Mesenchymal stem cell (in vitro differentiated cells and primary cell): ENCODE results near the gene TIMM9.
"Not testable (repeated sequence)": the region's sequence is repeated elsewhere in the genome, so short reads cannot be mapped to it uniquely, and the experiment has no call there.

Source experiments
- DNase-seq: peaks from one replicate; pipeline ENCODE4 v3.0.0-alpha.2; 2013
- H2AFZ ChIP-seq: one replicate; pipeline ENCODE4 v1.6.1; 2013; ENCODE audit warnings: low read depth, mild to moderate bottlenecking, control low read depth, inconsistent platforms, low read length, moderate library complexity
- H2AK5ac ChIP-seq: 2 replicates; pipeline ENCODE4 v1.6.1; 2013; ENCODE audit warnings: low read length, moderate library complexity, mild to moderate bottlenecking, inconsistent platforms; ENCODE audit not compliant: severe bottlenecking
- H2BK120ac ChIP-seq: one replicate; pipeline ENCODE4 v1.6.1; 2013; ENCODE audit warnings: low read depth, mild to moderate bottlenecking, inconsistent platforms, low read length, moderate library complexity
- H2BK12ac ChIP-seq, 2 experiments: one replicate each; pipeline ENCODE4 v1.6.1; 2013; ENCODE audit warnings: inconsistent platforms in 2 of 2, low read length in 2 of 2, mild to moderate bottlenecking in 2 of 2, moderate library complexity in 2 of 2, control low read depth in 1 of 2
- H2BK15ac ChIP-seq: one replicate; pipeline ENCODE4 v1.6.1; 2013; ENCODE audit warnings: mild to moderate bottlenecking, low read depth, inconsistent platforms; ENCODE audit not compliant: poor library complexity, severe bottlenecking
- H2BK5ac ChIP-seq: 2 replicates; pipeline ENCODE4 v1.6.1; 2013; ENCODE audit warnings: low read depth, mild to moderate bottlenecking, low read length, control low read depth, inconsistent platforms; ENCODE audit not compliant: poor library complexity, severe bottlenecking
- H3K14ac ChIP-seq, 2 experiments: one replicate each; pipeline ENCODE4 v1.6.1; 2013; ENCODE audit warnings: inconsistent platforms in 2 of 2, low read length in 2 of 2, control low read depth in 1 of 2, mild to moderate bottlenecking in 1 of 2, moderate library complexity in 1 of 2
- H3K18ac ChIP-seq, 2 experiments: one replicate each; pipeline ENCODE4 v1.6.1; 2013; ENCODE audit warnings: inconsistent platforms in 2 of 2, low read length in 2 of 2, control low read depth in 1 of 2, low read depth in 1 of 2, mild to moderate bottlenecking in 1 of 2
- H3K23ac ChIP-seq, 2 experiments: one replicate each; pipeline ENCODE4 v1.6.1; 2013; ENCODE audit warnings: inconsistent platforms in 2 of 2, low read length in 2 of 2, mild to moderate bottlenecking in 2 of 2, moderate library complexity in 2 of 2, control low read depth in 1 of 2
- H3K27ac ChIP-seq: 2 replicates; pipeline ENCODE4 v1.5.1; 2013; ENCODE audit warnings: mild to moderate bottlenecking, moderate library complexity, low read length, control low read depth, inconsistent platforms; ENCODE audit not compliant: poor library complexity, severe bottlenecking
- H3K27me3 ChIP-seq, 2 experiments: 2 replicates each; pipeline versions ENCODE4 v1.6.1 to v1.7.0; 2013; ENCODE audit warnings: low read length in 2 of 2, mild to moderate bottlenecking in 2 of 2, moderate library complexity in 2 of 2, control low read depth in 1 of 2, inconsistent platforms in 1 of 2; ENCODE audit not compliant: control insufficient read depth in 1 of 2, insufficient read depth in 1 of 2
- H3K36me3 ChIP-seq, 2 experiments: 2 replicates each; pipeline versions ENCODE4 v1.6.1 to v1.7.0; 2013; ENCODE audit warnings: low read length in 2 of 2, control low read depth in 1 of 2, inconsistent platforms in 1 of 2, low read depth in 1 of 2, mild to moderate bottlenecking in 1 of 2; ENCODE audit not compliant: insufficient read depth in 2 of 2, control insufficient read depth in 1 of 2
- H3K4ac ChIP-seq, 2 experiments: one replicate each; pipeline ENCODE4 v1.6.1; 2013; ENCODE audit warnings: inconsistent platforms in 2 of 2, low read length in 2 of 2, mild to moderate bottlenecking in 2 of 2, moderate library complexity in 2 of 2, control low read depth in 1 of 2, low read depth in 1 of 2
- H3K4me1 ChIP-seq: 2 replicates; pipeline ENCODE4 v1.6.1; 2013; ENCODE audit warnings: low read depth, low read length, control low read depth; ENCODE audit not compliant: control insufficient read depth, insufficient read depth
- H3K4me2 ChIP-seq: 2 replicates; pipeline ENCODE4 v1.6.1; 2013; ENCODE audit warnings: low read length, mild to moderate bottlenecking, inconsistent platforms; ENCODE audit not compliant: poor library complexity, severe bottlenecking
- H3K4me3 ChIP-seq, 2 experiments: 2 replicates each; pipeline versions ENCODE4 v1.5.1 to v1.7.0; 2013; ENCODE audit warnings: low read length in 2 of 2, mild to moderate bottlenecking in 2 of 2, control low read depth in 1 of 2, low read depth in 1 of 2; ENCODE audit not compliant: insufficient read depth in 1 of 2
- H3K79me1 ChIP-seq: replicated peaks from 2 replicates; pipeline ENCODE4 v1.6.1; 2013; ENCODE audit warnings: mild to moderate bottlenecking, control low read depth, low read length, inconsistent platforms; ENCODE audit not compliant: poor library complexity, severe bottlenecking
- H3K9ac ChIP-seq: 2 replicates; pipeline ENCODE4 v1.7.0; 2013; ENCODE audit warnings: mild to moderate bottlenecking, low read length, moderate library complexity
- H3K9me3 ChIP-seq: 2 replicates; pipeline ENCODE4 v1.7.0; 2013; ENCODE audit warnings: mild to moderate bottlenecking, low read length; ENCODE audit not compliant: control insufficient read depth
- H4K8ac ChIP-seq: one replicate; pipeline ENCODE4 v1.6.1; 2013; ENCODE audit warnings: inconsistent platforms, mild to moderate bottlenecking, low read length, moderate library complexity
- H4K91ac ChIP-seq: one replicate; pipeline ENCODE4 v1.6.1; 2013; ENCODE audit warnings: mild to moderate bottlenecking, low read length, inconsistent platforms
- WGBS: methylation state at CpG from one replicate; pipeline ENCODE4 v1.1.7; 2013; ENCODE audit warnings: mixed read lengths; 5-methylcytosine and 5-hydroxymethylcytosine counted together

TIMM9 gene

GRCh38 chr14:58367296-58367695, 60.0 kb downstream of the TIMM9 start:
- Histone ChIP-seq H3K4ac (no peak overlapping the region), H2BK15ac (no peak overlapping the region), H3K4me2 (no peak overlapping the region), H2BK12ac (no peak overlapping the region), H3K79me1 (peaks cover 6% of the 10 kb centered on the region), H3K14ac (no peak overlapping the region), H4K91ac (no peak overlapping the region), H3K4me1 (no peaks in the 10 kb centered on the region), H3K27me3 (no peaks in the 10 kb centered on the region), H3K18ac (no peak overlapping the region), H3K36me3 (peaks cover 7 to 85% of the 10 kb centered on the region in 2 experiments), H2AK5ac (no peak overlapping the region), H2AFZ (no peak overlapping the region), H3K9me3 (no peaks in the 10 kb centered on the region), H2BK120ac (no peak overlapping the region), H2BK5ac (no peak overlapping the region), H3K27ac (no peak overlapping the region), H3K4me3 (no peak overlapping the region), H3K23ac (no peak overlapping the region), H4K8ac (no peak overlapping the region), H3K9ac (no peak overlapping the region)
- 100% methylated on average over 1 of the region's 3 CpGs for WGBS
- no peak for DNase-seq

- no peak overlapping the region for H3K23ac ChIP-seq
- H3K27me3 ChIP-seq, result no peaks in the 10 kb centered on the region
- H3K36me3 ChIP-seq, result peaks cover 8 to 87% of the 10 kb centered on the region in 2 experiments
- H3K18ac ChIP-seq, result no peak overlapping the region
- H2BK120ac ChIP-seq, result no peak overlapping the region
- no peak overlapping the region for H2BK12ac ChIP-seq
- no peak overlapping the region for H2BK15ac ChIP-seq
- H3K4me3 ChIP-seq, result no peak overlapping the region
- no peaks in the 10 kb centered on the region for H3K9me3 ChIP-seq
- 99% methylated on average over 3 of the region's 4 CpGs for WGBS
- no peak overlapping the region for H3K9ac ChIP-seq
- no peak overlapping the region for H4K91ac ChIP-seq
- H3K4me1 ChIP-seq, result no peaks in the 10 kb centered on the region
- H4K8ac ChIP-seq, result no peak overlapping the region
- H3K4ac ChIP-seq, result no peak overlapping the region
- H3K27ac ChIP-seq, result no peak overlapping the region
- H3K14ac ChIP-seq, result no peak overlapping the region
- DNase-seq, result no peak
- no peak overlapping the region for H2BK5ac ChIP-seq
- H3K79me1 ChIP-seq, result peaks cover 4% of the 10 kb centered on the region
- H2AK5ac ChIP-seq, result no peak overlapping the region
- no peak overlapping the region for H2AFZ ChIP-seq
- no peak overlapping the region for H3K4me2 ChIP-seq
Observed at GRCh38 chr14:58364316-58364715, 63.0 kb downstream of the TIMM9 start.

- DNase-seq, result peak; percentile 21
- no peak overlapping the region for H3K23ac ChIP-seq
Observed at GRCh38 chr14:58362798-58363412, 64.4 kb downstream of the TIMM9 start.

GRCh38 chr14:58362272-58362671, 65.1 kb downstream of the TIMM9 start:
- not testable (repeated sequence) for H2BK5ac ChIP-seq, H3K9me3 ChIP-seq, H2BK15ac ChIP-seq, H2BK120ac ChIP-seq, H2BK12ac ChIP-seq, H3K18ac ChIP-seq, H2AK5ac ChIP-seq, H3K14ac ChIP-seq, H3K4me2 ChIP-seq, H3K27ac ChIP-seq, H4K91ac ChIP-seq, H3K27me3 ChIP-seq, H3K4me3 ChIP-seq, H3K9ac ChIP-seq, H3K4ac ChIP-seq, H3K23ac ChIP-seq, H4K8ac ChIP-seq, H2AFZ ChIP-seq, DNase-seq, H3K4me1 ChIP-seq
- Histone ChIP-seq H3K36me3 (peaks cover 6 to 80% of the 10 kb centered on the region in 2 experiments), H3K79me1 (peaks cover 11% of the 10 kb centered on the region)
- 100% methylated on average over 1 of the region's 1 CpG for WGBS

More at GRCh38 chr14:58362798-58363412, 64.4 kb downstream of the TIMM9 start:
- Histone ChIP-seq H2BK15ac (no peak overlapping the region), H3K4me1 (no peaks in the 10 kb centered on the region), H3K79me1 (peaks cover 10% of the 10 kb centered on the region), H3K9ac (no peak overlapping the region), H3K18ac (no peak overlapping the region), H3K14ac (no peak overlapping the region), H3K4me2 (no peak overlapping the region), H3K36me3 (peaks cover 6 to 84% of the 10 kb centered on the region in 2 experiments), H3K4me3 (no peak overlapping the region), H3K9me3 (no peaks in the 10 kb centered on the region), H3K27me3 (no peaks in the 10 kb centered on the region), H2BK12ac (no peak overlapping the region), H2BK120ac (no peak overlapping the region), H3K27ac (no peak overlapping the region), H2BK5ac (no peak overlapping the region), H4K8ac (no peak overlapping the region), H2AK5ac (no peak overlapping the region), H2AFZ (no peak overlapping the region), H3K4ac (no peak overlapping the region), H4K91ac (no peak overlapping the region)
- no CpG with 5 or more reads among the region's 3 CpGs for WGBS
